Measurements from ENCODE around the gene DRC3.

Gene DRC3

DNA sequence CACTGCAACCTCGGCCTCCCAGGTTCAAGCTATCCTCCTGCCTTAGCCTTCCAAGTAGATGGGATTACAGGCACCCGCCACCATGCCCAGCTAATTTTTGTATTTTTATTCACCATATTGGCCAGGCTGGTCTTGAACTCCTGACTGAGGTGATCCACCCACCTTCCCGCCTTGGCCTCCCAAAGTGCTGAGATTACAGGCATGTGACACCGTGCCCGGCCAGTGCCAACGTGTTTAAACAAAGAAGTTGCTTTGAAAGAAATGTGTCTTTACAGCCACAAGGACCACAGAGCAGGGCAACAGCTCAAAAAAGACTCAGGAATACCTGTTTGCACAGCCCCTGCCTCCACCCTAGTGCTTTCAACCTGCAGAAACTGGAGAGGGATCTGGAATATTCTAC lies 41.3 kb downstream of the DRC3 start:
- Histone ChIP-seq H3K4me1 (ENCODE audit: control insufficient read depth in 1 of 2, insufficient read depth in 1 of 2, low read depth in 1 of 2, low read length in 1 of 2) (no peaks in the 10 kb centered on the region), H3K4me3 (ENCODE audit: low read depth in 1 of 2, low read length in 1 of 2) (no peak overlapping the region), H3K27me3 (no peaks in the 10 kb centered on the region), H3K27ac (no peak overlapping the region), H3K9me3 (no peaks in the 10 kb centered on the region), H3K36me3 (peaks cover 62% of the 10 kb centered on the region)
- TF ChIP-seq, protein P1, sequence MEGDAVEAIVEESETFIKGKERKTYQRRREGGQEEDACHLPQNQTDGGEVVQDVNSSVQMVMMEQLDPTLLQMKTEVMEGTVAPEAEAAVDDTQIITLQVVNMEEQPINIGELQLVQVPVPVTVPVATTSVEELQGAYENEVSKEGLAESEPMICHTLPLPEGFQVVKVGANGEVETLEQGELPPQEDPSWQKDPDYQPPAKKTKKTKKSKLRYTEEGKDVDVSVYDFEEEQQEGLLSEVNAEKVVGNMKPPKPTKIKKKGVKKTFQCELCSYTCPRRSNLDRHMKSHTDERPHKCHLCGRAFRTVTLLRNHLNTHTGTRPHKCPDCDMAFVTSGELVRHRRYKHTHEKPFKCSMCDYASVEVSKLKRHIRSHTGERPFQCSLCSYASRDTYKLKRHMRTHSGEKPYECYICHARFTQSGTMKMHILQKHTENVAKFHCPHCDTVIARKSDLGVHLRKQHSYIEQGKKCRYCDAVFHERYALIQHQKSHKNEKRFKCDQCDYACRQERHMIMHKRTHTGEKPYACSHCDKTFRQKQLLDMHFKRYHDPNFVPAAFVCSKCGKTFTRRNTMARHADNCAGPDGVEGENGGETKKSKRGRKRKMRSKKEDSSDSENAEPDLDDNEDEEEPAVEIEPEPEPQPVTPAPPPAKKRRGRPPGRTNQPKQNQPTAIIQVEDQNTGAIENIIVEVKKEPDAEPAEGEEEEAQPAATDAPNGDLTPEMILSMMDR (IDR thresholded peaks at IDR 0.05): no peak

DNA sequence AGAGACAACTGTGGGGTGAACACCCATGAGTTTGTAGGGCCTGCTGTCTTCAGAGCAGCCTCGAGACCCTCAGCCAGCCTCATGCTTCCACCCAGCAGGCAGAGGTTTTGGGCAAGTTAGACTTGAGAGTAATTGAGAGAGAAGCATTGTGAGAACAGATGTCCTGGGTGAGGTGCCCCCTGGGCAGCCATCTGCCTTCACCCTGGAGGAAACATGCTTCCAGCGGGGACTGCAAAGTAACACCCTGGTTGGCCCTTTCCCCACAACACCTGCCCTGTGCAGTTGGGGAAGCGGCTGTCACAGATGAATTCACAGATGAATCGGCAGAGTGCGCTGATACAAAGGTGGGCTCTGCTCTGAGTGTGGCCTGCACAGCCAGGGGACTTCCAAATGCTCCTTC lies 42.9 kb downstream of the DRC3 start:
- Histone ChIP-seq H3K4me1 (ENCODE audit: control insufficient read depth in 1 of 2, insufficient read depth in 1 of 2, low read depth in 1 of 2, low read length in 1 of 2) (no peaks in the 10 kb centered on the region), H3K9me3 (no peaks in the 10 kb centered on the region), H3K36me3 (peaks cover 66% of the 10 kb centered on the region), H3K4me3 (ENCODE audit: low read depth in 1 of 2, low read length in 1 of 2) (no peak overlapping the region), H3K27me3 (no peaks in the 10 kb centered on the region), H3K27ac (no peak overlapping the region)
- TF ChIP-seq, protein P1 (IDR thresholded peaks at IDR 0.05): no peak

DNA sequence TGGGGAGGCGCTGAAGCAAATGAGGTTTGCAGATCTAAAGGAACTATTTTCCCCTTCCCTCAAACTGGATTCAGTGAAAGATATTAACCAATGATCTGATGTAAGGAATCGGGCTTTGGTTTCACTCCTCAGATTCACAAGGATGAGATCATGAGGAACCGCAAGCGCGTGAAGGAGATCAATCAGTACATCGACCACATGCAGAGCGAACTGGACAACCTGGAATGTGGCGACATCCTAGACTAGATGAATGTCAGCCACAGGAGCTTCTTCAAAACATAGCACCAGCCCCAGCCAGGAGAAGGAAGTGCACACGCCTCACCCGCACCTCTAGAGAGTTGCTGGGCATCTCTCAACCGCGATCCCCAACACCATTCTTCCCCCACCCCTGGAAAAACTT lies 43.8 kb downstream of the DRC3 start:
- Histone ChIP-seq H3K27me3 (no peaks in the 10 kb centered on the region), H3K4me3 (ENCODE audit: low read depth in 1 of 2, low read length in 1 of 2) (no peak overlapping the region), H3K27ac (no peak overlapping the region), H3K9me3 (no peaks in the 10 kb centered on the region), H3K4me1 (ENCODE audit: control insufficient read depth in 1 of 2, insufficient read depth in 1 of 2, low read depth in 1 of 2, low read length in 1 of 2) (no peaks in the 10 kb centered on the region), H3K36me3 (peaks cover 69% of the 10 kb centered on the region)
- TF ChIP-seq, protein P1 (IDR thresholded peaks at IDR 0.05): no peak

DNA sequence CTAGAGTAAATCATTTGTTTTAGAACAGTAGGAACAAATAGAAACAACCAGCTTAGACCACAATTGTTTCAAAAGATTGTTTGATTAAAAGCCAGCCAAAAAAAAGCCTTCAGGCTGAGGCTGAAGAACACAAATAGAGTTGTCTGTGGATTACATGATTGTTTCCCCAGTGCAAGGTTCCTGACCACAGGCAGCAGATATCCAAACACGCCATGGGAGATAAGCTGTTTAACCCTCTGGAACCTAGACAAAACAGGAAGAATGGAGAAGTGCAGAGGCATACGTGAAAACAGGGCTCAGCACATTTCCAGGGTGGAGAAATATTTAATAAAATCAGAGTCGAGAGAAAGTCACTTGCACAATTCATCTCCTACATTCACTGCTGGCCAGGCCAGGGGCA lies 45.3 kb downstream of the DRC3 start:
- TF ChIP-seq, protein P1 (IDR thresholded peaks at IDR 0.05): no peak
- H3K36me3 ChIP-seq: peaks cover 74% of the 10 kb centered on the region
- no peaks in the 10 kb centered on the region for H3K4me1 ChIP-seq (ENCODE audit: control insufficient read depth in 1 of 2, insufficient read depth in 1 of 2, low read depth in 1 of 2, low read length in 1 of 2)
- H3K4me3 ChIP-seq (ENCODE audit: low read depth in 1 of 2, low read length in 1 of 2): no peak overlapping the region
- no peaks in the 10 kb centered on the region for H3K9me3 ChIP-seq
- no peaks in the 10 kb centered on the region for H3K27me3 ChIP-seq
- H3K27ac ChIP-seq: no peak overlapping the region

DNA sequence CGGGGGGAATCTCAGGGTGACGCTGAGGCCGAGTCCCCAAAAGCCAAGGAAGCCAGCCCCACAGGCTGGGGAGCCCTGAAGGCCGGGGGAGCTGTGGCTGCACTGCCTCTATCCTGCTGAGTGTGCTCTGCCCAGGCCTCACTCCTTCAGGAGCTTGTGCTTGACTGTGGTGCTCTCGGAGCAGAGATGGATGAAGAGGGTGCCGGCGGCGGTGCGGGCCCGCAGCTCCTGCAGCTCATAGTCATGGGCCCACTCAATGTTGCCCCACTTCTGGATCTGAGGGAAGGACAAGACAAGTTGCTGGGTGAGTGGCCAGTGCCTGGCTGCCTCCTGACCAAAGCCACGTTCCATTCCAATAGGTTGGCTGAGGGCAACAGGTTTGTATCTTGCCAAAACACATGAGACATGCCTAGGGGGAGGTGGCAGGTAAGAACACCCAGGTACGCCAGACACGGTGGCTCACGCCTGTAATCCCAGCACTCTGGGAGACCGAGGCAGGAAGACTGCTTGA lies 45.8 kb downstream of the DRC3 start:
- no peaks in the 10 kb centered on the region for H3K4me1 ChIP-seq (ENCODE audit: control insufficient read depth in 1 of 2, insufficient read depth in 1 of 2, low read depth in 1 of 2, low read length in 1 of 2)
- TF ChIP-seq, protein P1 (IDR thresholded peaks at IDR 0.05): no peak
- H3K27ac ChIP-seq: no peak overlapping the region
- H3K9me3 ChIP-seq: no peaks in the 10 kb centered on the region
- H3K27me3 ChIP-seq: no peaks in the 10 kb centered on the region
- H3K36me3 ChIP-seq: peaks cover 75% of the 10 kb centered on the region
- no peak overlapping the region for H3K4me3 ChIP-seq (ENCODE audit: low read depth in 1 of 2, low read length in 1 of 2)

DNA sequence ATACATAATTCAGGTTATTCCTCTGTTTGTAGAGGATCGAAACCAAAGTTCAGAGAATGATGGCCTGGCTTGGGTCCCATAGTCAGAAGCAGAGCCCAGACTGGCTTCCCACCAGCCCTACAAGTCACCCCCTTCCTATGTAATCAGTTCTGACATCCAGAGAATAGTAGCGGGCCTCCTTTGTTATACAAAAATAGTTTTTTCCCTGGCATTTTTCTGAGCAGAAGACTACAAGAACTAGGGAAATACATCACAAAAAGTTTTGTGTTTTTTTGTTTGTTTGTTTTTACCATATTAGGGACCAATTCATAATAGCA lies 47.1 kb downstream of the DRC3 start:
- no peak overlapping the region for H3K4me3 ChIP-seq (ENCODE audit: low read depth in 1 of 2, low read length in 1 of 2)
- H3K27ac ChIP-seq: no peak overlapping the region
- no peaks in the 10 kb centered on the region for H3K9me3 ChIP-seq
- peaks cover 78% of the 10 kb centered on the region for H3K36me3 ChIP-seq
- TF ChIP-seq, protein P1 (IDR thresholded peaks at IDR 0.05): no peak
- no peaks in the 10 kb centered on the region for H3K4me1 ChIP-seq (ENCODE audit: control insufficient read depth in 1 of 2, insufficient read depth in 1 of 2, low read depth in 1 of 2, low read length in 1 of 2)
- H3K27me3 ChIP-seq: no peaks in the 10 kb centered on the region
